ENCODE results near the gene FAM163B.
"Not testable (repeated sequence)": the region's sequence is repeated elsewhere in the genome, so short reads cannot be mapped to it uniquely, and the experiment has no call there.

The FAM163B gene

DNA sequence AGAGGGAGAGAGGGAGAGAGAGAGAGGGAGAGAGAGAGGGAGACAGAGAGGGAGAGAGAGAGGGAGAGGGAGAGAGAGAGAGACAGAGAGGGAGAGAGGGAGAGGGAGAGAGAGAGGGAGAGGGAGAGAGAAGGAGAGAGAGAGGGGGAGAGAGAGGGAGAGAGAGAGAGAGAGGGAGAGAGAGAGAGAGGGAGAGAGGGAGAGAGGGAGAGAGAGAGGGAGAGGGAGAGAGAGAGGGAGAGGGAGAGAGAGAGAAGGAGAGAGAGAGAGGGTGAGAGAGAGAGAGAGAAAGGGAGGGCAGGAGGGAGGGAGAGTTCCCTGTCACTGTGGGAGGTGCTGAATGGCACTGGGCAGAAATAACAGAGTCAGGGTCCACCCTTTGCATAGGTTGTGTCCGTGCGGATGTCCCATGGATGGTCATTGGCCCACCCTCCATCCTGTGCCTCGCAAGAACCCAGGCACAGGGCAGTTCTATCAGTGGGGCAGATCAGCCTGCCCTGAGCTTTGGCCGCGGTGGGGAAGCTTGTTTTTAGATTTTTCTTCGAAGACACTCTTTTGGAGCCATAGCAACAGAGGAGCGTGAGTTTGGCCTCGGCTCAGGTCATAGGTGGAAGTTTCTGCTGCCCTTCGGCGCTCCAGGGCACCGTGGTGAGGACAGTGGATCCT, 44.6 kb downstream of the FAM163B start:
- no peak for FAIRE-seq

DNA sequence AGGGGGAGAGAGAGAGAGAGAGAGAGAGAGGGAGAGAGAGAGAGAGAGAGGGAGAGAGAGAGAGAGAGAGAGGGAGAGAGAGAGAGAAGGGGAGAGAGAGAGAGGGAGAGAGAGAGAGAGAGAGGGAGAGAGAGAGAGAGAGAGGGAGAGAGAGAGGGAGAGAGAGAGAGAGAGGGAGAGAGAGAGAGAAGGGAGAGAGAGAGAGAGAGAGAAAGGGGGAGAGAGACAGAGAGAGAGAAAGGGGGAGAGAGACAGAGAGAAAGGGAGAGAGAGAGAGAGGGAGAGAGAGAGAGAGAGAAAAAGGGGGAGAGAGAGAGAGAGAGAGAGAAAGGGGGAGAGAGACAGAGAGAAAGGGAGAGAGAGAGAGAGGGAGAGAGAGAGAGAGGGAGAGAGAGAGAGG, 45.4 kb downstream of the FAM163B start:
- FAIRE-seq, result not testable (repeated sequence)

DNA sequence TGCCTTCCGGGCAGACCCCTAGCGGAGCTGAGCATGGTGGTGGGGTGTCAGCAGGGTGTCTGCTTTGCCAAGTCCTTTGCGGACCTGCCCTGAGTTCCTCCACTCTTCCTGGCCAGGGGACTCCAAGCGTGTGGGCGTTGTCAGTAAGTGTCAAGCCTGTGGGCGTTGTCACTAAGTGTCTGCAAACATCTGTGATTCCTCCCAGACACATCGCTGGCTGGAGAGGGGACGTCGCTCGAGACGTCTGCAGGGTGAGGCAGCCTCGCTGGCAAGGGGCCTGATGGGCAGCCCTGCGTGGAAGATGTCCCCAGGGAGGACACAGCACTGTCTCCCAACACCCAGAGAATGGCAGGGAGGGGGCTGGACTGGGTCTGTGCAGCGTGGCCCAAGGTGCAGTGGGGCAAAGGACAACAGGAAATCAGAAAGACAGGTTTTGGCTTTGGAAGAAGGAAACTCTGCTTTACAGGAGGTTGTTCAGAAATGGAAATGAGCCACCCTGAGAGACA, 45.8 kb downstream of the FAM163B start:
- FAIRE-seq, result no peak

DNA sequence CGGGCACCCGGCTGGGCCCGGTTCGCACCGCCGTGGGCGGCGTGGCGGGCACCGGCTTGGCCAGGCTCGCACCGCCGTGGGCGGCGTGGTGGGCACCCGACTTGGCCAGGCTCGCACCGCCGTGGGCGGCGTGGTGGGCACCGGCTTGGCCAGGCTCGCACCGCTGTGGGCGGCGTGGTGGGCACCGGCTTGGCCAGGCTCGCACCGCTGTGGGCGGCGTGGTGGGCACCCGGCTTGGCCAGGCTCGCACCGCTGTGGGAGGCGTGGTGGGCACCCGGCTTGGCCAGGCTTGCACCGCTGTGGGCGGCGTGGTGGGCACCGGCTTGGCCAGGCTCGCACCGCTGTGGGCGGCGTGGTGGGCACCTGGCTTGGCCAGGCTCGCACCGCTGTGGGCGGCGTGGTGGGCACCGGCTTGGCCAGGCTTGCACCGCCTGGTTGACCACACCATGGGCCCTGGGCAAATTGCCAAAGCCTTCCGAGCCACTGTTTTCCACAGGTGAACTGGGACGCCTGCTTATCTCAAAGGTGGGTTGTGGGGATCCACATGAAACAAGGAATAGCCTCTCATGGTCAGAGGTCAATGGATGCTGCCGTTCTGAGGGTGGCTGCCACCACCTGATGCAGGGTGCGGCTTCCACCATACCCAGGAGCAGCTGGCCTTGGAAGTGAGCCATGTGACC, 46.4 kb downstream of the FAM163B start:
- no peak for FAIRE-seq

DNA sequence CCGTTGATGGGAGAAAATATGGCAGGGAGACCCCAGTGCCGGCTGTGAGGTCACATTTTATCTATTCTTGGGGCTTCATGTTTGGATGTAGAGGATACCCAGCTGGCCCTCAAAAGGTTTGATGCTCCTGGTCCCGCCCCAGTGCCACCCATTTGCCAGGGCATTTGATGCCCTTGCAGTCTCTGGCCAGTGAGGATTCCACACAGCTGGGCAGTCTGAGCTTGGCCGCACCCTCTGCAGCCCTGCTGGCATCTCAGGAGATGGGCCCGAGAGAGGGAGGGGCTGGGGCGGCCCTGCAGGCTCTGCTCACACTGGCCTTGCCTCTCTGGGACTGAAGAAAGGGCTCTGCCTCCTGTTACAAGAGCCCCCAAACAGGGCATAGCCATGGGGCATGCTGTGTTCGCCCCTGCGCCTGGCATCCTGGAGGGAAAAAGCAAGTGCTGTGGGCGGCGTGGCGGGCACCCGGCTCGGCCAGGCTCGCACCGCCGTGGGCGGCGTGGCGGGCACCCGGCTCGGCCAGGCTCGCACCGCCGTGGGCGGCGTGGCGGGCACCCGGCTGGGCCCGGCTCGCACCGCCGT, 47.1 kb downstream of the FAM163B start:
- no peak for FAIRE-seq

DNA sequence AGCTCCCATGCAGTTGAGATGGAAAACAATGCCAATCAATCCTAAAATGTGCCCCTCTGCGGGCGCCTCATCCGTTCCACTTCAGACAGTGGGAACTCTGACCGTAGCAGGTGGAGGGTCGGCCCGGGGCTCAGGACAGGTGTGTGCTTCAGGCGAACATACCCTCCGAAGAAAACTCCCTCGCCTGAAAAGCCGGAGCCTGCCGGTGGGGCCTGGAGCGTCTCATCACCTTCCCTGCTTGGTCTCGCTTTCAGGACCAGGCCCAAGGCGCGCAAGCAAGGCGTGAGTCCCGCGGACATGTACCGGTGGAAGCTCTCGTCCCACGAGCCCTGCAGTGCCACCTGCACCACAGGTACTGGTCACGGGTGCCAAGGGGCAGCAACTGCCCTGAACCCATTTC, 48.2 kb downstream of the FAM163B start:
- FAIRE-seq, result no peak

DNA sequence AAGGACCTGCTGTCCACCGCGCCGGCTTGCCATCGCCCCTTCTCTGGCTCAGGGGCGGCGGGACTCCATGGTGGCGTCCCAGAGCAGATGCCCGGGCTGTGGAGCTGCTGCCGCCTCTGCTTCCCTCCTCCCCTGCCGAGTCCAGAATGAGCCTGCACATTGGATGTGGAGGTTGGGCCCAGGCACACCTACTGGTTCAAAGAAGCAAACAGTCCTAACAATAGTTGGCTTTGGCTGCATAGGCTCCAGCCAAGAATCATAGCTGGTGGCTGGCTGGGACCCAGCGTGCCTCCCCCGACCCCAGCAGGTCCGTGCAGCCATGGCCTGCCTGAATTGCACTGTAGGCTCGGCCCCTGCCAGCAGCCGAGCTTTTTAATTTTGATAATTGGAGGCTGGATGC, 48.9 kb downstream of the FAM163B start:
- FAIRE-seq, result no peak

DNA sequence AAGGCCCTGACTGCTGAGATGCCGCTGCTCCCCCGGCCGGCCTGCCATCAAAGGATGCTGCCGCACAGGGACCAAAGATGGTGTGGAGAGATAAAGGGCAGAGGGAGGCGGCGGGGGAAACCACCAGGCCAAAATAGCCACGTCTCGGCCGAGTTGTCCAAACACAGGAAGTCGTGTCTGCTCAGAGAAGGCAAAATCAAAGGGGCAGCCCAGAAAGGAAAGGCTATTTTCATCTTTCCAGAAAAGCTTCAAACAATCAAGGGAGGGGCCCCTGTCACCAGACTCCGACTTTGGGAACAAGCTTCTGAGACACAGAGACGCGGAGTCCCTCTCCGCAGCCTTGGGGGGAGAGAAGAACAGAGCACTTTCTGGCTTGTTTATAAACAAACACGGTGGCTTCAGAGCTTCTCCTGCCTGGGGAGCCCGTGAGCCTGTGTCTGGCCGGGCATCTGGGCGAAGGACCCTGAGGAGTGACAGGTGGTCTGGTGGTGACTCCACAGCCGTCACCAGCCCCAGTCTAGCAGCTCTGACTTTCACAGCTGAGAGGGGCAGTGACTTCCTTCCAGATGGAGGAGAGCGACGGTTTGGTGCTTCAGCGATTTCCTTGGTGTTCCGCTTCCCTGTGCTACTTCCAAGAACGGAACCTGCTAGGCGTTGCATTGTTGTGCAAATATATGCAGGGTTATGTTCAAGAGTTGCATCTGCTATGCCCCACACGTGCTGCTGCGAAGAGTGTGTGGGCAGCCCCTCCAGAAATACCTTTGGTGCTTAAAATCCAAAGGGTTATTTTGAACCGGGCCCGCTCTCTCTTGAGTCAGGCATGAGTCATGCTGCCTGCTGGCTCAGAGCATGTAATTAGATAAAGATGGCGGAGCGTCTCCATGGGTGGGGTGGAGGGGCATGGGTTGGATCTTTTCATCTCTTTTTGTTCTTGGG, 50.7 kb downstream of the FAM163B start:
- FAIRE-seq, result no peak

DNA sequence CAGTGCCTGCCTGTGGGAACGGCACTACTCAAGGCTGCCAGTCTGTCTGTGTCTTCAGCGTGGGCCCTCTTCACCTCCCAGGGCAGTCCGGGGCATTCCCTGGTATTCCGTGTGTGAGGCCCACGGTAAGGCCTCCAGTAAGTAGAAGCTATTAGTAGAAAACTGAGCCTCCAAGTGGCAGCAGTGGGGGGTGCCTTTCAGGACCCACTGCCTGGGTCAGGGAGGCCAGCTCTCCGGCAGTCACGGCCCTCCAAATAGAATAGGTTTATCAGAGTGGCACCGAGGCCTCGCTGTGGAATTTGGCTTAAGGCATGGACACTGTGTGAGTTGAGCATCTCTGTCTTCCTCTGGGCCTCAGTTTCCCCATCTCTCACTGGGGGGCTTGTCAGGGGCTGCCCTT, 51.6 kb downstream of the FAM163B start:
- no peak for FAIRE-seq

DNA sequence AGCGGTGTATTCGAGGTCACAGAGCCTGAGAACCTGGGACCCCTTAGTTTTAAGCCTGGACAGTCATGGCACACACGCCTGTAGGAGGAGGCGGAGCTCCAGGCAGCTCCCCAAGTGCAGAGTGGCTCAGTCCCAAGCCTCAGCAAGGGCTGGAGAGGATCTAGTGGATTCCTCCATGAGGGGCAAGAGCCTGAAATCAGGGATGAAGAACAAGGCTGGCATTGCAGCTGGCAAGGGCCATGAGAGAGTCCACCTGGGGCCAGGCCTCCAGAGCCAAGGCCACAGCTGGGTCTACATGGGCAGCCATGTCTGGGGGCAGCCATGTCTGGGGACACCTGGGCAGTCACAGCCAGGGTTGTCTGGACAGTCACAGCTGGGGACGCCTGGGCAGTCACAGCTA, 52.8 kb downstream of the FAM163B start:
- no peak for FAIRE-seq

DNA sequence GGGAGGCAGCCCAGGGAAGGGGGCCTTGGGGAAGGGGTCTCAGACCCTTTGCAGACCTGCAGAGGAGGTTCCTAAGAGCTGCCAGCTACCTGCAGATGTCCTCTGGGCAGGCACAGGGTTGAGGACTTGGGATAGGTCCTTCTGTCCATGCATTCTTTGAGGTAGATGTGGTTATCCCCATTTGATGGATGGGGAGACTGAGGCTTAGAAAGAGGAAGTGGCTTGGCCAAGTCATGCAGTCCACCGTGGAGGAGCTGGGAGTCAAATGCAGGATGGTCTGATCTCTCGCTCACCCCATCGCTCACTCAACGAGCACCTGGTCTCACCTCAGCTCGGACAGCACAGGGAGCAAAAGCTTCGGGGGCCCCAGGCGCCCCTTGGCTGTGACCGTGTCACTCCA, 54.5 kb downstream of the FAM163B start:
- FAIRE-seq, result no peak

DNA sequence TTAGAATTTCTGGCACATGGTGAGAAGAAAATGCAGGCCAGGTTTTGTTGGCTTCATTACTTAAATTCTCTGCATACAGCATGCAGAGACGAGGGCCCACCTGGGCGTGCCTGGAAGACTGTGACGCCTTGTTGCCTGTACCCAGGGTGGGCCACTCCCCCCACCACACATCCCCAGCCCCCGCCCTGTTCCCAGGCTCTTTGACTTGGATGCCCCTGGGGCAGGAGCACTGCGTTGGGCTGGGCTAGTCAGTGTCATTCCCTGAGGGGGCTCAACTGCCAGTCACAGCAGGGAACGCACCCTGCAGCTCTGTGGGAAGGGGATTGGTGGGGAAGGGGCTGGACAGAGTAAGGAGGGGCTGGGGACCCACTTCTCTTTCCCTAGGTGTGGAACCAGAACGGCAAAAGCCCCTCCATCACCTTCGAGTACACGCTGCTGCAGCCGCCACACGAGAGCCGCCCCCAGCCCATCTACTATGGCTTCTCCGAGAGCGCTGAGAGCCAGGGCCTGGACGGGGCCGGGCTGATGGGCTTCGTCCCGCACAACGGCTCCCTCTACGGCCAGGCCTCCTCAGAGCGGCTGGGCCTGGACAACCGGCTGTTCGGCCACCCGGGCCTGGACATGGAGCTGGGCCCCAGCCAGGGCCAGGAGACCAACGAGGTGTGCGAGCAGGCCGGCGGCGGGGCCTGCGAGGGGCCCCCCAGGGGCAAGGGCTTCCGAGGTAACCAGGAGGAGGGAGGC, 55.0 kb downstream of the FAM163B start:
- FAIRE-seq, result no peak

DNA sequence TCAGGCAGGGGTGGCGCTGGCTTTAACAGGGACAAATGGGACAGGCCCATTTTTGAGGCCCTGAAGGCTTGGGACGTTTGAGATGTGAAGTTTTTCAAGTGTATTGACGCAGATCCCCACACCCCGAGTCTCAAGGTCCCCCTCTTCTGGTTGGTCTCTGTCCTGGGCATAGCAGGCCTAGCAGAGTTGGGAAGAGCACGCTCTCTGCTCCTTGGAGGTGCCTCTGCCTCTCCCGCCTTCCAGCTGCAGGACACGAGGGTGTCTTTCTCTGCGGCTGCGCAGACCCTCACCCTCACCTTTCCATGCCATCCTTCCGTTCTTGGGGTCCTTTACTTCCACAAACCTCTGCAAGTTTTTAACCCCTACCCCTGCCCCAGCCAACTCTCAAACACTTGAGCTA, 56.1 kb downstream of the FAM163B start:
- FAIRE-seq, result no peak

DNA sequence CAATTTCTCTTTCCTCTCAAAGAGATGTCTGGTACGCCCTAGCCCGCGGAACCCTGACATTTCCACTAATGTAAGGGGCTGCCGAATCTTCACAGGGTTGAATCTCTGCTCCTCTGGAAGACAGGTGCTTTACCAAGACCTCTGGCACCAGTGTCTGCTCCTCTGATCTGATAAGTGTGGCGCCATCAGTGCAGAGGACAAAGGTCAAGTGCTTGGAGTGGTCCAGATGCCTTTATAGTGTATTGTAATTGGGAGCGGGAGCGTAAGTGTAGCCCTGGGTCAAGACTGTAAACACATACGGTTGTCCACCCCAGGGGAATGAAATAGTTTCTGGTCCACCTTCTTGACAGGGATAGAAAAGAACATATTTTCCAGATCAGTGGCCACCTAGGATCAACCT, 57.0 kb downstream of the FAM163B start:
- FAIRE-seq, result no peak

DNA sequence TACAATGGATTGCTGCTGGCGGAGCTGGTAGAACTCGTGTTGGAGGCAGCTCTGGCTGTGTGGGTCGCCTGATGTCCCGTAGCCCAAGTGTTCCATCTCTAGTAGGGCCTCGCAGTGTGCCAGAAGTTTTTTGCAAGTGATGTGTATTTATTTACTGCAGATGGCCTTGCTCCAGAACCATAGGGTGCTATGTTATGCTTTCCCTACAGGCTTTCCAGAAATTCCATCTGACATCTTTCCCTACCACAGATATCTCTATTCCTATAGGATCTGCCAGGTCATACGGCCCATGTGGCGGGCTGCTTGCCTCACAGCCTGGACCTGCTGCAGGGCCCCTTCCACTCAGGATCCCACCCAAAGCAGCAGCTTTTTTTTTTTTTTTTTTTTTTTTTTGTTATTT, 57.7 kb downstream of the FAM163B start:
- no peak for FAIRE-seq

DNA sequence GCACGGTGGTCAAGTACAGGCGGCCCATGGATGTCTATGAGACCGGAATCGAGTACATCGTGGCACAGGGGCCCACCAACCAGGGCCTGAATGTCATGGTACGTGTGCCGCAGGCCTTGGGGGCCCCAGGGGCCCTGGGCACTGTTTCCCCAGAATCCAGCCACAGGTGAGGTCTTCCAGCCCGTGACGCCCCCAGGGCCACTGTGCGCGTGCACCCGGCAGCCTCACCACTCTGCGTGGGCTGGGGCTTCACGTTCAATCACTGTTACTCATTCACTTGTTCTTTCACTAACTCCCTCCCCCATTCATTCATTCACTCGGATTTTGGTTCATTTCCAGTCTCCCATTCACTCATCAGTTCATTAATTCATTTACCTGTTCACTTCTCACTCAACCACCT, 62.1 kb downstream of the FAM163B start:
- FAIRE-seq, result no peak

DNA sequence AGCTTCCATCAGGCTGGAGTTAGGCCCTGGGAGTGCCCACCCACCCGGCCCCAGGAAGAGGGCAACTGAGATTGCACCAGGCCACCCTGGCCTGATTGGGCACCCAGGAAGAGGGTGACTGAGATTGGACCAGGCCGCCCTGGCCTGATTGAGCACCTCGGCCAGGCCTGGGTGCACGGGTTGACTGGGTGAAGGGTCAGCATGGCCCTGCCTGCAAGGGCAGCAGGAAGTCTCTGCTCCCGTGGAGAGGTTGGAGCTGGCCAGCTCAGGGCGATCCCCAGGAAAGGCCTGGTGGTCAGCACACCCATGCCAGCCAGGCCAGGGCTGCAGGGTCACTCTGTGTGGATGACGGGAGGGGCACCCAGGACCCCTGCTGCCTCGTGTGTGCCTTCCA, 62.9 kb downstream of the FAM163B start:
- no peak for FAIRE-seq

DNA sequence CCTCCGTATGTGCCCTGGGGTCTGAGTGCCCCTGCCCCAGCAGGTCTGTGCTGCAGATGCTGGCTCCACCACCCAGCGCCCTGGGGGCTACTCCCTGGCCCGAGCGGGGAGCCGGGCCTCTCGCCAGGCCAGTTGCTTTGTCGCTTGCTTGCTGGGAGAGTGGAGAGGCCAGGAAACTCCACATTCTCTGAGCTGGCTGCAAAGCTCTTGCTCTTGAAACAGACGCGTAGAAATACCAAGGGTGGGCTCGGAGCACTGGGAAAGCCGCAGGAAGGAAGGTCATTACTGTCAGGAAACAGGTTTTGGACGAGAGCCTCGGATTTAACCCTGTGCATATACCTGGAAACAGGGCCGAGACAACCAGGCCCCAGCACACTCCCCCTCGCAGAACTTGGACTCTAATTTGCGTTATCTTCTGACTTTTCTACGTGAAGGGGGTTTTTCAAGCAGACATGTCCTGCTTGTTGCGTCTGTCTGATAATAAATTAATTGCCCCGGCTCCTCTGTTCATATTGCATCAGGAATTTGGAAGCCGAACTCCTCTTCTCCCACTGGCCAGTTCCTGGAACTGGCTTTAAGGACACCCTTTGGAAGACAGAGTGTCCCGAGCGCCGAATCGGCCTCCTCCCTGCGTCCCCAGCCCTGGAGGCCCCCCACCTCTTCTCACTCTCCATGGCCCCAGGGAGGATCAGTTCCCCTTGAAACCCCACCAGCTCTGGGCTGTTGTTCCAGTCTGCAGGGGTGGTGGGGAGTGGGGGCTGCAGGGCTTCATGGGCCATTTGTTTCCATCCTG, 63.5 kb downstream of the FAM163B start:
- FAIRE-seq, result no peak

DNA sequence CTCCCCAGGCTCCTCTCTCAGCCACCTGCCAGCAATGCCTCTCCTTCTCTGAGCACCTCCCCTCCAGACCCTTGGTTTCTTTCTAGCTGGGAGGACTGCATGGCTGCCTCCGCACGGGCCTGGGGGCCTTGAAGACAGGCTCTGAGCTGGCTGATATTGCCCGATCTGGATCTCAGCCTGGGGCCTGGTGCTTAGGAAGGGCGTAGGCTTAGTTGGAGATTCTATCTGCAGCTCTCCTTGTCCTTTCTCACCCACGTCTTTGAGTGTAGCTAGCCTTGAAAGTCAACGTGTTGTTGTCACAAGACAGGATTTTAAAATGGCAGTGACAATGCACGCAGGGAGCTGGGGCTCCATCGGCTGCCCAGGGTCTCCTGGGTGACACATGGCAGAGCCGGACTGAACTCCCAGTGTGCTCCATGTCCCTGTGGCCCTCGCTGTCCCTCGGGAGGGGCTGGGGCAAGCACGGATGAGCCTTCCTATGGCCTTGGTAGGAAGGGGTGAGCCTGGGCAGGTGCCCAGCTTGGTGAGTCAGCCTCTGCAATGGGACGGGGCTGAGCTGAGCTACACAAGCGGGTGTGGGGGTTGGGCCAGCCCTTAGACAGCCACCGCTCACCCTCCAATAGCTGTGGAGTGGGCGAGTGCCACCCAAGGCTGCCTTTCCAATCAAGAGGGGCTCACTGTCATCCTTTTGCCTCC, 65.3 kb downstream of the FAM163B start:
- no peak for FAIRE-seq

DNA sequence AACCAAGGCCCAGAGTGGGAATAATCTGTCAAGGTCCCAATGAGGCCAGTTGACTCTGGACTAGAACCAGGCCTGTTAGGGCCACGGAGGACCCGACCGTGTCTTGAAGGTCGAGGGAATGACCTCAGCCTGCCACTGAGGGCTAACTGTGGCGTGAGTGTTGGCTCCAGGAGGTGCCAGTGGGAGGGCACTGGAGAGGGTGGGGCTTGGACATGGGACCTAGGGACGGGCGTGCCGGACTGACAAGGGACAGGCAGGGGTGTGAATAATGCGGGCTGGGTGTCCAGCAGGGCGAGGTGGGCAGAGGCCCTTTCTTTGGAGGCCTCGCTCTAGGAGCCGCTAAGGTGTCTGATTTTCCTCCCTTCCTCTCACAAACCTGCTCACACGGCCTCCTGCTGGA, 67.2 kb downstream of the FAM163B start:
- FAIRE-seq, result no peak

DNA sequence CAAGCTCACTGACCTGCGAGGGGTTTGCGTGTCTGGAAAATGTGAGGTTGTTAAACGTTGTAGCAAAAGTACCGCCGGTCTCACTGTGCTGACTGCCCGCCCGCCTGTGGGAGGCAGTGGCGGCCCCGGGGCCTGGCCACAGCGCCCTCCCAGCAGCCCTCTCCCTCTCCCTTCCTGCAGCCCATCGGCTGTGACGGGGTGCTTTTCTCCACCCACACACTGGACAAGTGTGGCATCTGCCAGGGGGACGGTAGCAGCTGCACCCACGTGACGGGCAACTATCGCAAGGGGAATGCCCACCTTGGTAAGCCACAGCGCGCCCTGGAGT, 68.5 kb downstream of the FAM163B start:
- FAIRE-seq, result no peak
